ENCODE measurements around the gene WDR35.
A peak's percentile ranks its signal among the peaks of the same experiment; 100 is the strongest.

The WDR35 gene

DNA sequence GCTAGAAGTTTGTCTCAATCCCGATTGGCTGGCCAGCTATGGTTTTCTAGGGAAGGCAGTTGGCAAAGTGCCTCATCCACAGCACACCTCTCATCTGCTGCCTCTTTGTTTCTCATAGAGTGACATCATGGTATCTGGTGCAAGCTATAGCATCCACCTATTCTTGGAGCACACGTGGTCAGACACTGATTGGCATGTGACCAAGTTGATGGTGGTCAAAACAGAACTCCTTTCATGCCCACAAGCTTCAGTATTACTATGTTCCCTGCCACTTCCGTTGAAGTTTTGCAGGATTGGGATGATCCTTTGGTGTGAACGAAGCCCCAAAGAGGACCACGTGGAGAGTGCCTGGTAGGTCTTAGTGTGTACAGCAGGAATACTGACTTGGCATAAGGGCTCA lies 116.9 kb downstream of the WDR35 start:
- no peak for DNase-seq (ENCODE audit: extremely low read depth in 1 of 2, low read depth in 1 of 2)

DNA sequence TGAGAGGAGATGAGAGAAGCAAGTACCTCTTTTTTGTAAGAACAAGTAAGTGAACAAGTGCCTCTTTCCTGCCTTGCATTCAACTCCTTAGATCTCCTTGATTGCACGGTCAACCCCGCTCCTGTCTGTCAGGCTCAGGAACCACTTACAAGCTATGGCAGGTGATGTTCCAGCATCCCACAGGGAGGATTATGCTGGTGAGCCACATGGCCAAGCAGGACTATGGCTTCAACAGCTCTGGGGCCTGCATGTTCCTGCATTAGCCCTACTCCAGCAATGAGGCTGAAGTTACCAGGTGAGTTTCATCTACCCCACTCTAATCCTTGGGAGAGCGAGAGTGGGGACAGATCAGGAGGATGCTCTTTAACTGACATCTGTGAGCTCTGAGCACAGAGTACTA lies 117.6 kb downstream of the WDR35 start:
- no peak for DNase-seq (ENCODE audit: extremely low read depth in 1 of 2, low read depth in 1 of 2)

DNA sequence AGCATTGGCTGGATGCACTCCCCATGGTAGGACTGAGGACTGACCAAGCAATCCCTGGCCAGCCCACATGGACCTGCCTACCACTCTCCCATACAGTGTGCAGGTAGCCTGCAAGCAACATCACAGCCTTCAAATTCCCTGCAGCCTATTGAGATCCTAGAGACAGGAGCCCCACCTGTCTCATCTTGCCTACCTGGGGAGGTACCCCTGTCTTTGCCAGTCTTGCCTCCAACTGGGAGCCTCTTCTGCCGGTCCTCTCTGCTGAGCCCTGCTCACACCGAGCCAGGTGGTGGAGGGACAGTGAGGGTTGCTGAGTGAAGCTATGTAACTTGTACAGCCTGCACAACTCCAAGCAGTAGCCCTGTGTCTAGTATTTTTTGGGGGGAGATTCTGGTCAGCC lies 118.1 kb downstream of the WDR35 start:
- DNase-seq (ENCODE audit: extremely low read depth in 1 of 2, low read depth in 1 of 2), result no peak

DNA sequence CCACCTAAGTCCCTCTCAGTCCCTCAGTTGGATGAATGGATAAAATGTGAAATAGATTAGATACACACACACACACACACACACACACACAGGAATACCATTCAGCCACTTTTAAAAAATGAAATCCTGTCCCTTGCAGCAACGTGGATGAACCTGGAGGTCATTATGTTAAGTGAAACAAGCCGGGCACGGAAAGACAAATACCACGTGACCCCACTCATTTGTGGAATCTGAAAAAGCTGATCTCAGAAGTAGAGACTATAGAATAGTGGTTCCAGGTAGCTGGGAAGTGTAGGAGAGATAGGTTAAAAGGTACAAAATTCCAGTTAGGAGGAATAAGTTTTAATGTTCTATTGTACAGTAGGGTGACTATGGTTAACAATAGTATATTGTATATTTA lies 119.1 kb downstream of the WDR35 start:
- no peak for DNase-seq (ENCODE audit: extremely low read depth in 1 of 2, low read depth in 1 of 2)

DNA sequence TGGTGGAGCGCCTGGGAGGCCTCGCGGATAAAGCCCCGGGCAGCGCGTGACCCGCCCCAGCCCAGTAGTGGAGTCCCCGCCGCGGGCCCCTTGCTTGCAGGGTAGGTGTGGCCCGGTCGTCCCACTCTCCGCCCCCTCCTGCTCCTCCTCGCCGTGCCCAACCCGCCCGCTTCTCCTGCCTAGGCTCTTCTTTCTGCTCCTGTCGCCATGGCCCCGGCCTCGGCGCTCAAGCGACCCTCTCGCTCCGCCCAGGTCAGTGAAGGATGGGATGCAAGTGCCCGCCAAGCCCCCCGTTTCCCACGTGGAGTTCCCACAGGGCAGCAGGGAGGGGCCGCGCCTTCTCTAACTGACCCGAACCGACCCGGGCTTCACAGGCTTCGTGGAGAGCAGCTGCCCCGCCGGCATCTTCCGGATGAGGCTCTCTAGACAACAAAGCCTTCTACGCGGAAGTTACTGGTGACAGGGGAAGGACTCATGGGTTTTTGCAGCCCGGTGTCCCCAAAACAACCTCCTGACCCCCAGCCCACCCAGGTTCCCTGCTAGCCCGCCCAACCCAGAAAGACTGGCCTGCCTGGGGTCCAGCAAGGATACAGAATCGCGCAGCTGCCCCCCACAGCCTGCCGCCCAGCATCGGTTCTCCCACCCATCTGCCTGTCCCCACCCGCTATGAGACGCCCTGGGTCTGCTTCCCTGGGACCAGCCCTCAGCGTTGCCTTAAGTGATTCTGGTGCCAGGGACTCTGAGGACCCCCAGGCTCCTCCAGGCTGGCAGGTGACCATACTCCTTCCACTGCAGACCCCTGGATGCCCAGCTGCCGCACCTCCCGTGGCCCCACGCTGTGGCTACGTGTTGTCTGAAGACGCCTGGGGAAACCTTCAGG lies 121.0 kb downstream of the WDR35 start:
- peak; percentile 21 to 42 for DNase-seq (ENCODE audit: extremely low read depth in 1 of 2, low read depth in 1 of 2)

DNA sequence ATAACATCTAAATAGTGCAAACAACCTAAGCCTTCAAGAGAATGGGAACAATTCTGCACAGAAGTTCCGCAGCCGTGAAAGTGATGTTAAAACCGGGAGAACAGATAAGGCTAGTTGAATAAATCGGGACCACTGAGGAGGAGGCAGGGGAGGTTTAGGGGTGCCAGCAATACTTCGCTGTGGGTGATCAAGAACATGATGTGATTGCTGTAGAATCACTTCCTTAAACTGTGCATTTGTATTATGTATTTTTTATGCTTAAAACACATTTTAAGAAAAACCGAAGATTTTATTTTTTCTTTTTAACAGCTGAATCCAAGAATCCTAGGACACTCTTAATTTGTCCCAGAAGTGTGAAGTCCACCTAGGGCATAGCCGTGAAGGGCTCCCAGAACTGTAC lies 121.7 kb downstream of the WDR35 start:
- DNase-seq (ENCODE audit: extremely low read depth in 1 of 2, low read depth in 1 of 2), result no peak

DNA sequence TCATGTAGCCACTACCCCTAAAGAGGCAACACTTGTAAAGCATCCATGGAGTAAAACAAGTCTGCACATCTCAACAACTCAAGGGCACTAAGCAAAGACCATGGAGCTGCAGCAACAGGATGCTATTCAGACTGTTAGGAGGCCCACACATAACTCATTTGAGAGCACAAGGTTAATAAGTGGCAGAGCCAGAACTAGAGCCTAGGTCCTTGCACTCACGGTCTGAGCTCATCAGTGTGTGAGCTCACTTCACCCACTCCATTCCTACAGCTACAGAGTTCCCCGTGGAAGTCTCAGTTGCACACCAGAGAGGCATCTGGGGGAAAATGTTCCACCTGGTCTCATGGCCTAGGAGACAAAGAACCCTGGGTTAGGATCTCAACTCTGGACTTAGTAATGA lies 123.1 kb downstream of the WDR35 start:
- no peak for DNase-seq (ENCODE audit: extremely low read depth in 1 of 2, low read depth in 1 of 2)

DNA sequence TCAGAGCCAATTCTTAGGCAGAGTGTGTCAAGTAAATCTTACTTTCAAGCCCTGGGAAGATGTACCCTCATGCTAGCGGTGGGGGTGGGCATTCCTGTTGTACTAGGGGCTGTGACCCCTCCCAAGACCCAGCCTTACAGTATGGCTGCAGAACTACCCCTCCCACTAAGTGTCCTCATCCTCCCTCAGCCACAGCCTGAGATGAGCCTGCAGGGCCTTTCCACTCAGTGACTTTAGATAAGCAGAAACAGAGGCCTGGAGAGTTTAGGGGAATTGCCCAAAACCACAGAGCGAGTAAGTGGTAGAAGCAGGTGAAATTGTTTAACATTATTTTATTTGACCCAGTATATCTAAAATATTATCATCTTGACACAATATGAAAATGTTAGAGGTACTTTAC lies 124.8 kb downstream of the WDR35 start:
- DNase-seq (ENCODE audit: extremely low read depth in 1 of 2, low read depth in 1 of 2), result no peak

DNA sequence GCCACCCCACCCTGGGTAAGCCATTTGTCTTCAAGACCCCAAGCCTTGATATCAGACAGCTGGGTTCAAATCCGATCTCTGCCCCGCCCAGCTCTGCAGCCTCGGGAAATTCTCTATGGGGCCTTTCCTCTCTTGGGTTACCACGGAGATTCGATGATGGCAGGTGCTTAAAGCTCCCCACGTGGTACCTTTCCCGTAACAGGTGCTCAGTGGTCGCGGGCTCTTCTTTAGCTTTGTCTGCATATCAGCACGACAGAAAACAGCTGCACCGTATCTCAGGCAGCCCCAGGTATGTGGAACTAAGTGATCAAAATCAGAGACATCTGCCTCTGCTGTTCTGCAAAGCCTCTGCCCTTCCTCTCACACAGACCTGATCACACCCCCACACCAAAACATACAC lies 125.5 kb downstream of the WDR35 start:
- no peak for DNase-seq (ENCODE audit: extremely low read depth in 1 of 2, low read depth in 1 of 2)

DNA sequence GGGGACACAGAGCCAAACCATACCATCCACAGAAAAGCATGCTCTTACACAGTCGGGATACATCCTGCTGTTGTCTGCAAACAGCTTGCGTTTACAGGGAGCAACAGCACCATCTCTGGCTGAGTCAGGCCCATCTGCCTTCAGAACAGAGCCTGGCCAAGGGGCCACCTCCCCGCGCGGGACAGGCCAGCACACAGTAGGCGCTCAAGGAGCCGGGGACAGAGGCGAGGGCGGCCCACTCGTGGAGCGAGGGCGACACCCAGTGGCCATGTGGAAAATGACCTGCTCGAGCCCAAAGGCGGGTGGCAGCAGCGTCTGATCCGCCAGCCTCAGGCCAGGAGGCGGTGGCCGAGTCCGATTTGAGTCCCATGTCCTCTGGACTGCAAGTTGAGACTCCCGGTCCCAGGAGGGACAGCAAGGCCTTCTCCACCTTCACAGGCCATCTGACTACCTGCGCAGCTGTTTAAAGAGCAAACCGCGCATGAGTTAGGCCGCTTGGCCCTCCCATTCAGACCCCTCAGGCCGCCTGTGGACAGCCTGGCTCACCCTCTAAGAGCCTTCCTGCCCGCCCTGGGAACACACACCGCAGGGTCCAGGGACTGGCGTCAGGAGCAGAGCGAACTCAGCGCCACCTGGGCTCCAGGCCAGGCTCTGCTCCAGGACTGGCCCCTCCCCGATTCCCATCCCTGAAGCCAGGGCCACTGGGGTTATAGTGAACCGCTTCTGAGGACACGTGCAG lies 126.4 kb downstream of the WDR35 start:
- peak in 1 of 2 donors; percentile 19 for DNase-seq (ENCODE audit: extremely low read depth in 1 of 2, low read depth in 1 of 2)

DNA sequence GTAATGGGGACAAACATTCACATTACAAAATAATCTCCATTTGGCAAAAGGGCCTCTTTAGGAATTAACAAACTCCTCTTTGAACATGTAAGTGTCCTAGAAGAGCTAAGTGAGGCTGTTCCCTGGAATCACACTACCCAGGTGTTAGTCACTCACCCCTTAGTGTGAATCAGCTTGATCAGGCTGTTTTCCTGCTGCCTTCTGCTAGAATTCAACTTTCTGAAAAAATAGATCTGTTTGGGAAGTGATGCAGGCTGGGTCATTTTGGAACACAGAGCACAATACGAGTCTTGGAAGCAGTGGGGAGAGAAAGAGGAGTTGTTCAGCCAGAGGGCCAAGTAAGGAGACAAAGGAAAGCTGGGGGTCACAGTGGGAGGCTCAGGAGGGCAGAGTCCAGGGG lies 128.1 kb downstream of the WDR35 start:
- DNase-seq (ENCODE audit: extremely low read depth in 1 of 2, low read depth in 1 of 2), result no peak
